WTC11 (cell line): Measurements from ENCODE around the gene PRKAG2. TPM values are rescaled to one million over a fixed set of nuclear protein-coding genes. Genes with fewer than 3 reads are reported as not detected.

Source experiments
- ATAC-seq: fragments of 200-7000 bp; cut with Tn5 transposase; 2 replicates; pipeline ENCODE4 v1.10.0; 2021; ENCODE audit warnings: mild to moderate bottlenecking, moderate library complexity
- CTCF ChIA-PET: fragments of 300-600 bp; sonication (Branson Sonifier 250); formaldehyde crosslinking; loops from one replicate; lab custom pipeline; 2021; ENCODE audit warnings: antibody characterized with exemption; lab: Charles Lee
- POLR2A ChIA-PET: fragments of 350-600 bp; sonication (Branson Sonifier 250); formaldehyde crosslinking; loops from one replicate; lab custom pipeline; 2021; ENCODE audit warnings: antibody characterized with exemption; lab: Charles Lee
- DNase-seq: peaks from one replicate; pipeline ENCODE4 v3.0.0; 2021; ENCODE audit warnings: low spot score
- H3K27ac Mint-ChIP-seq: 2 replicates; pipeline ENCODE4 v1.8.0; 2021; ENCODE audit warnings: mixed read lengths
- H3K27me3 Mint-ChIP-seq: 2 replicates; pipeline ENCODE4 v1.8.0; 2021; ENCODE audit warnings: low read depth, mild to moderate bottlenecking, moderate library complexity, mixed read lengths
- H3K36me3 Mint-ChIP-seq: 2 replicates; pipeline ENCODE4 v1.8.0; 2021; ENCODE audit warnings: mixed read lengths
- H3K4me1 Mint-ChIP-seq: 2 replicates; pipeline ENCODE4 v1.8.0; 2022; ENCODE audit warnings: mixed read lengths
- H3K4me3 Mint-ChIP-seq: 2 replicates; pipeline ENCODE4 v1.8.0; 2021; ENCODE audit warnings: mild to moderate bottlenecking, moderate library complexity, mixed read lengths
- H3K9me3 Mint-ChIP-seq: 2 replicates; pipeline ENCODE4 v1.8.0; 2021; ENCODE audit warnings: mixed read lengths
- ARID4B ChIP-seq: sonication (generic); formaldehyde crosslinking; IDR thresholded peaks from 2 replicates; pipeline ENCODE4 v1.8.0; 2023; ENCODE audit warnings: missing genetic modification reagents, mild to moderate bottlenecking, borderline replicate concordance
- ATF1 ChIP-seq: sonication (generic); formaldehyde crosslinking; IDR thresholded peaks from 2 replicates; pipeline ENCODE4 v1.8.1; 2023; ENCODE audit warnings: mild to moderate bottlenecking, moderate library complexity, missing genetic modification reagents
- ESRRA ChIP-seq: sonication (generic); formaldehyde crosslinking; IDR thresholded peaks from 2 replicates; pipeline ENCODE4 v1.8.1; 2022; ENCODE audit warnings: mild to moderate bottlenecking, missing genetic modification reagents, borderline replicate concordance
- HMGXB4 ChIP-seq: sonication (generic); formaldehyde crosslinking; IDR thresholded peaks from 2 replicates; pipeline ENCODE4 v1.8.1; 2023; ENCODE audit warnings: mild to moderate bottlenecking, moderate library complexity, missing genetic modification reagents
- NR1H2 ChIP-seq: sonication (generic); formaldehyde crosslinking; IDR thresholded peaks from 2 replicates; pipeline ENCODE4 v1.9.0; 2021; ENCODE audit warnings: mild to moderate bottlenecking, moderate library complexity, missing genetic modification reagents
- OVOL2 ChIP-seq: fragments of 250-450 bp; sonication (Bioruptor Pico); IDR thresholded peaks from 2 replicates; pipeline ENCODE4 v1.9.0; 2021; ENCODE audit warnings: mild to moderate bottlenecking, borderline replicate concordance
- SOX15 ChIP-seq: fragments of 250-450 bp; sonication (Bioruptor Pico); IDR thresholded peaks from 2 replicates; pipeline ENCODE4 v1.9.0; 2021; ENCODE audit warnings: mild to moderate bottlenecking
- SP1 ChIP-seq: sonication (generic); formaldehyde crosslinking; conservative IDR thresholded peaks from 2 replicates; pipeline ENCODE4 v1.8.1; 2022; ENCODE audit warnings: missing genetic modification reagents
- STAT6 ChIP-seq: sonication (generic); formaldehyde crosslinking; conservative IDR thresholded peaks from 2 replicates; pipeline ENCODE4 v1.8.1; 2023; ENCODE audit warnings: mild to moderate bottlenecking, low read depth, missing genetic modification reagents, moderate library complexity
- TEAD4 ChIP-seq: sonication (generic); formaldehyde crosslinking; IDR thresholded peaks from 2 replicates; pipeline ENCODE4 v1.8.0; 2022; ENCODE audit warnings: mild to moderate bottlenecking, missing genetic modification reagents
- ZNF121 ChIP-seq: sonication (generic); formaldehyde crosslinking; IDR thresholded peaks from 2 replicates; pipeline ENCODE4 v1.8.0; 2023; ENCODE audit warnings: missing genetic modification reagents
- ZNF138 ChIP-seq: sonication (generic); formaldehyde crosslinking; conservative IDR thresholded peaks from 2 replicates; pipeline ENCODE4 v1.8.1; 2022; ENCODE audit warnings: mild to moderate bottlenecking, moderate library complexity, missing genetic modification reagents
- ZNF396 ChIP-seq: fragments of 250-450 bp; sonication (Bioruptor Pico); IDR thresholded peaks from 2 replicates; pipeline ENCODE4 v1.8.0; 2021; ENCODE audit warnings: mild to moderate bottlenecking, moderate library complexity, borderline replicate concordance
- ZNF423 ChIP-seq: fragments of 250-450 bp; sonication (Bioruptor Pico); IDR thresholded peaks from 2 replicates; pipeline ENCODE4 v2.1.2; 2022; ENCODE audit warnings: mild to moderate bottlenecking, moderate library complexity
- total RNA-seq: library from RNA; stranded (reverse); gene quantifications from 3 replicates; pipeline ENCODE4 v1.2.3, GENCODE V29; 2021
- TF ChIP-seq, protein P1 (sequence below): fragments of 250-450 bp; sonication (Bioruptor Pico); IDR thresholded peaks from 2 replicates; pipeline ENCODE4 v1.9.0; 2021; ENCODE audit warnings: mild to moderate bottlenecking
- TF ChIP-seq, protein P2 (sequence below): sonication (generic); formaldehyde crosslinking; IDR thresholded peaks from 2 replicates; pipeline ENCODE4 v1.8.1; 2022; ENCODE audit warnings: mild to moderate bottlenecking, moderate library complexity, missing genetic modification reagents
- TF ChIP-seq, protein P3 (sequence below): sonication (generic); formaldehyde crosslinking; IDR thresholded peaks from 2 replicates; pipeline ENCODE4 v1.8.0; 2022; ENCODE audit warnings: mild to moderate bottlenecking, missing genetic modification reagents

Gene PRKAG2
- total RNA-seq, 1 experiment from 2014 or later = 20.3 TPM

DNA sequence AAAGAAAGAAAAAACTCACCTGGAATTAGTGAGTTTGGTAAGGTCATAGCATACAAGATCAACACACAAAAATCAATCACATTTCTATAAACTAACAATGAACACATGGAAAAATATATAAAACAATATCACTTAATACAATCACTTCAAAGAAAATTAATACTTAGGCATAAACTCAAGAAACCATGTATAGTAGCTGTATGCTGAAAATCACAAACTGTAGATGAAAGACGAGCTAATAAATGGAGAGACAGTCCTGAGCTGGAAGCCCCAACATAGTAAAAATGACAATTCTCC lies 243.5 kb downstream of the PRKAG2 start (continued):
- TF ChIP-seq HMGXB4 (CRISPR knock-in tag) (no peak), ZNF396 (CRISPR knock-in tag) (no peak), NR1H2 (CRISPR knock-in tag) (no peak), STAT6 (CRISPR knock-in tag) (no peak)
- TF ChIP-seq, protein P1, sequence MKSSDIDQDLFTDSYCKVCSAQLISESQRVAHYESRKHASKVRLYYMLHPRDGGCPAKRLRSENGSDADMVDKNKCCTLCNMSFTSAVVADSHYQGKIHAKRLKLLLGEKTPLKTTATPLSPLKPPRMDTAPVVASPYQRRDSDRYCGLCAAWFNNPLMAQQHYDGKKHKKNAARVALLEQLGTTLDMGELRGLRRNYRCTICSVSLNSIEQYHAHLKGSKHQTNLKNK = no peak

DNA sequence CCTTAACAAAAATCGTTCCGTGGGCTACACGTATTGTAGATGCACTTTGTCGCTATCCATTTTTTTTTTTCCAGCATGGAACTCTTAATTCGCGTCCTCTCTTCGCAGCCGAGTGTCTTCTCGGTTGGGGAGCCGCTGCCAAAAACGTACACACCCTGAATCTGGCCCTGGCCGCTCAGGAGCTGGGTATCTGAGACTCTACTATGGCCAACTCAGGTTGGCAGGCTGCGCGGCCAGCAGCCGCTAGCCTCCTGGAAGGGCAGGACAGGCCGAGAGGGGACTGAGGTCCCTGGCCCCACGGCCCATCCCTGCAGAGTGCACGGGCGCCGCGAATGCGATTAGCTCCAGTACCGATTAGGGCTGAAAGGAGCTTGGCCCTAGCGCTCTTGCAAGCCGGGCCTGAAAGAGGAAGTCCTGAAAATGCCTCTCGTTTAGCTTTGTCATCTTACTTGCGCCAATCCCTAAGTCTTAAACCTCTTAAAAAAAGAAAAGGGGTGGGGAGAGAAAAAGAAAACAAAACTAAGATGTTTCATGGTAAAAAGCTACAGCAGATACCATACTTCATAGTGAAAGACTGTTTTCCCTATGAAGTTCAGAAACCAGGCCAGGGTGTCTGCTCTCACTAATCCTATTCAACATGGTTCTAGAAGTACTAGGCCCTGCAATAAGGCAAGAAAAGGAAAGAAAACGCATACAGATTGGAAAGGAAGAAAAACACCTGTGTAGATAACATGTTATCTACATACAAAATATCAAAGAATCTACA lies 244.0 kb downstream of the PRKAG2 start:
- CTCF ChIA-PET = interaction anchor here (0.6 to 4.7 kb wide), 26 partner anchors 9 to 389 kb away, joined by 3 to 24 read pairs (median 6); partner anchors contain the start of genes CRYGN and RHEB
- peaks cover 36% of the 10 kb centered on the region for H3K4me1 Mint-ChIP-seq
- H3K36me3 Mint-ChIP-seq = peaks cover 10% of the 10 kb centered on the region
- TF ChIP-seq ESRRA (CRISPR knock-in tag) (no peak), ZNF121 (CRISPR knock-in tag) (peak; percentile 47; the same call in 1 of the 2 replicates)
- TF ChIP-seq, all 79 proteins: peak for 1
- DNase-seq = peak; percentile 56
- ATAC-seq = peak; percentile 33
- Mint-ChIP-seq H3K4me3 (peak overlapping the region; percentile 85), H3K27ac (peak overlapping the region; percentile 82), H3K27me3 (peaks cover 33% of the 10 kb centered on the region), H3K9me3 (peaks cover 11% of the 10 kb centered on the region)
- POLR2A ChIA-PET = interaction anchor here (1.0 to 1.7 kb wide), 2 partner anchors 113 to 193 kb away, joined by 4 to 6 read pairs; partner anchors contain the start of genes CRYGN and RHEB

- Mint-ChIP-seq H3K36me3 (peaks cover 10% of the 10 kb centered on the region), H3K4me1 (peaks cover 38% of the 10 kb centered on the region), H3K4me3 (peak overlapping the region; percentile 85), H3K27me3 (peaks cover 33% of the 10 kb centered on the region), H3K9me3 (peaks cover 11% of the 10 kb centered on the region)
- TF ChIP-seq TEAD4 (CRISPR knock-in tag) = no peak
- no peak for TF ChIP-seq ATF1
- TF ChIP-seq ARID4B (CRISPR knock-in tag) = no peak
- peak; percentile 60; the same call in 1 of the 2 replicates for TF ChIP-seq SP1 (CRISPR knock-in tag)
- TF ChIP-seq, protein P2, sequence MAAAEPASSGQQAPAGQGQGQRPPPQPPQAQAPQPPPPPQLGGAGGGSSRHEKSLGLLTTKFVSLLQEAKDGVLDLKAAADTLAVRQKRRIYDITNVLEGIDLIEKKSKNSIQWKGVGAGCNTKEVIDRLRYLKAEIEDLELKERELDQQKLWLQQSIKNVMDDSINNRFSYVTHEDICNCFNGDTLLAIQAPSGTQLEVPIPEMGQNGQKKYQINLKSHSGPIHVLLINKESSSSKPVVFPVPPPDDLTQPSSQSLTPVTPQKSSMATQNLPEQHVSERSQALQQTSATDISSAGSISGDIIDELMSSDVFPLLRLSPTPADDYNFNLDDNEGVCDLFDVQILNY (CRISPR knock-in tag) = peak; percentile 36; the same call in 1 of the 2 replicates
- TF ChIP-seq SOX15 = no peak
- no peak for TF ChIP-seq ZNF138 (CRISPR knock-in tag)
- TF ChIP-seq OVOL2 (CRISPR knock-in tag) = no peak
- TF ChIP-seq, protein P3, sequence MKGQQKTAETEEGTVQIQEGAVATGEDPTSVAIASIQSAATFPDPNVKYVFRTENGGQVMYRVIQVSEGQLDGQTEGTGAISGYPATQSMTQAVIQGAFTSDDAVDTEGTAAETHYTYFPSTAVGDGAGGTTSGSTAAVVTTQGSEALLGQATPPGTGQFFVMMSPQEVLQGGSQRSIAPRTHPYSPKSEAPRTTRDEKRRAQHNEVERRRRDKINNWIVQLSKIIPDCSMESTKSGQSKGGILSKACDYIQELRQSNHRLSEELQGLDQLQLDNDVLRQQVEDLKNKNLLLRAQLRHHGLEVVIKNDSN (CRISPR knock-in tag) = no peak
- peak; percentile 76 for TF ChIP-seq ZNF423
- TF ChIP-seq, all 79 proteins: peak for 3
- ATAC-seq (peak; percentile 79), DNase-seq (peak; percentile 82)
- CTCF ChIA-PET = interaction anchor here (0.7 to 4.7 kb wide), 35 partner anchors 9 to 388 kb away, joined by 3 to 24 read pairs (median 4); partner anchors contain the start of genes CRYGN and RHEB
- POLR2A ChIA-PET = interaction anchor here (0.6 to 1.7 kb wide), 4 partner anchors 66 to 192 kb away, joined by 3 to 6 read pairs (median 4); partner anchors contain the start of genes CRYGN and RHEB
- peak overlapping the region; percentile 82 for H3K27ac Mint-ChIP-seq
Measured at GRCh38 chr7:151631953-151632749, 244.8 kb downstream of the PRKAG2 start.
